Mucosa of rectum (tissue), 2 donors: Measurements from ENCODE around the gene HIPK4.
"Not testable (repeated sequence)": the region's sequence is repeated elsewhere in the genome, so short reads cannot be mapped to it uniquely, and the experiment has no call there.

ENCODE experiments used
- H3K27ac ChIP-seq, 2 donors: one replicate each; pipeline ENCODE4 v1.7.0; 2013; ENCODE audit warnings: inconsistent platforms in 2 of 2, low read depth in 2 of 2, low read length in 2 of 2
- H3K27me3 ChIP-seq, 2 donors: one replicate each; pipeline ENCODE4 v1.7.0; 2013; ENCODE audit warnings: low read length in 2 of 2; ENCODE audit not compliant: control insufficient read depth in 2 of 2, insufficient read depth in 2 of 2
- H3K36me3 ChIP-seq, 2 donors: one replicate each; pipeline ENCODE4 v1.7.0; 2013; ENCODE audit warnings: low read length in 2 of 2; ENCODE audit not compliant: control insufficient read depth in 2 of 2, insufficient read depth in 2 of 2
- H3K4me1 ChIP-seq, 2 donors: one replicate each; pipeline ENCODE4 v1.7.0; 2013; ENCODE audit warnings: low read length in 2 of 2, mild to moderate bottlenecking in 1 of 2; ENCODE audit not compliant: control insufficient read depth in 2 of 2, insufficient read depth in 2 of 2
- H3K4me3 ChIP-seq, 2 donors: one replicate each; pipeline ENCODE4 v1.7.0; 2013; ENCODE audit warnings: low read length in 2 of 2
- H3K9ac ChIP-seq, 2 donors: one replicate each; pipeline ENCODE4 v1.7.0; 2013; ENCODE audit warnings: low read length in 2 of 2, low read depth in 1 of 2, mild to moderate bottlenecking in 1 of 2
- H3K9me3 ChIP-seq, 2 donors: one replicate each; pipeline ENCODE4 v1.7.0; 2013; ENCODE audit warnings: low read length in 2 of 2; ENCODE audit not compliant: control insufficient read depth in 2 of 2
- donor health status: healthy.
- donor health status: Normal muscosa, but diverticular disease.

The HIPK4 gene

GRCh38 chr19:40378509-40378908, 11.5 kb downstream of the HIPK4 start:
- Histone ChIP-seq H3K4me3 (no peak overlapping the region), H3K36me3 (peaks cover 14 to 17% of the 10 kb centered on the region in 2 donors), H3K9ac (no peak overlapping the region), H3K9me3 (no peaks in the 10 kb centered on the region), H3K4me1 (no peaks in the 10 kb centered on the region), H3K27ac (no peak overlapping the region), H3K27me3 (no peaks in the 10 kb centered on the region)

- Histone ChIP-seq H3K4me3 (no peak overlapping the region), H3K9me3 (no peaks in the 10 kb centered on the region), H3K4me1 (no peaks in the 10 kb centered on the region), H3K27ac (no peak overlapping the region), H3K27me3 (no peaks in the 10 kb centered on the region), H3K36me3 (peaks cover 15 to 17% of the 10 kb centered on the region in 2 donors), H3K9ac (no peak overlapping the region)
These were observed 12.1 kb downstream of the HIPK4 start for GRCh38 chr19:40377876-40378385.

GRCh38 chr19:40376286-40376862, 13.6 kb downstream of the HIPK4 start:
- Histone ChIP-seq H3K4me3 (no peak overlapping the region), H3K4me1 (no peaks in the 10 kb centered on the region), H3K36me3 (peaks cover 23 to 24% of the 10 kb centered on the region in 2 donors), H3K9ac (no peak overlapping the region), H3K27me3 (no peaks in the 10 kb centered on the region), H3K9me3 (no peaks in the 10 kb centered on the region), H3K27ac (no peak overlapping the region)

- no peaks in the 10 kb centered on the region for H3K27me3 ChIP-seq
- H3K9me3 ChIP-seq: no peaks in the 10 kb centered on the region
- H3K4me1 ChIP-seq: no peaks in the 10 kb centered on the region
- no peak overlapping the region for H3K4me3 ChIP-seq
- peaks cover 32 to 36% of the 10 kb centered on the region in 2 donors for H3K36me3 ChIP-seq
- no peak overlapping the region for H3K27ac ChIP-seq
- H3K9ac ChIP-seq: no peak overlapping the region
These were observed 15.9 kb downstream of the HIPK4 start for GRCh38 chr19:40374084-40374483.

- no peak overlapping the region for H3K9ac ChIP-seq
- no peaks in the 10 kb centered on the region for H3K27me3 ChIP-seq
- no peaks in the 10 kb centered on the region for H3K4me1 ChIP-seq
- H3K9me3 ChIP-seq: no peaks in the 10 kb centered on the region
- peaks cover 32 to 40% of the 10 kb centered on the region in 2 donors for H3K36me3 ChIP-seq
- H3K4me3 ChIP-seq: no peak overlapping the region
- H3K27ac ChIP-seq: no peak overlapping the region
These were observed 18.2 kb downstream of the HIPK4 start for GRCh38 chr19:40371802-40372122.

GRCh38 chr19:40370997-40371801, 18.8 kb downstream of the HIPK4 start:
- Histone ChIP-seq H3K9ac (no peak overlapping the region), H3K27ac (no peak overlapping the region), H3K36me3 (peaks cover 35% of the 10 kb centered on the region in 2 donors), H3K4me3 (no peak overlapping the region), H3K4me1 (no peaks in the 10 kb centered on the region), H3K27me3 (no peaks in the 10 kb centered on the region), H3K9me3 (no peaks in the 10 kb centered on the region)

GRCh38 chr19:40370253-40370652, 19.7 kb downstream of the HIPK4 start:
- H3K4me1 ChIP-seq, H3K27ac ChIP-seq, H3K9me3 ChIP-seq, H3K9ac ChIP-seq, H3K4me3 ChIP-seq, H3K27me3 ChIP-seq: not testable (repeated sequence)
- peaks cover 35% of the 10 kb centered on the region in 2 donors for H3K36me3 ChIP-seq

- no peak overlapping the region for H3K9ac ChIP-seq
- H3K36me3 ChIP-seq: peaks cover 35% of the 10 kb centered on the region in 2 donors
These were observed 20.2 kb downstream of the HIPK4 start for GRCh38 chr19:40369797-40370196.

GRCh38 chr19:40367577-40368434, 22.2 kb downstream of the HIPK4 start:
- no peak overlapping the region for H3K4me3 ChIP-seq
- H3K4me1 ChIP-seq: no peaks in the 10 kb centered on the region
- H3K27ac ChIP-seq: no peak overlapping the region
- no peaks in the 10 kb centered on the region for H3K27me3 ChIP-seq
- H3K9ac ChIP-seq: no peak overlapping the region
- H3K9me3 ChIP-seq: no peaks in the 10 kb centered on the region
- peaks cover 25 to 28% of the 10 kb centered on the region in 2 donors for H3K36me3 ChIP-seq

More at GRCh38 chr19:40369797-40370196, 20.2 kb downstream of the HIPK4 start:
- Histone ChIP-seq H3K9me3 (no peaks in the 10 kb centered on the region), H3K27me3 (no peaks in the 10 kb centered on the region), H3K4me1 (no peaks in the 10 kb centered on the region), H3K4me3 (no peak overlapping the region), H3K27ac (no peak overlapping the region)
